ENCODE data around the gene SCN4B.

SCN4B gene

DNA sequence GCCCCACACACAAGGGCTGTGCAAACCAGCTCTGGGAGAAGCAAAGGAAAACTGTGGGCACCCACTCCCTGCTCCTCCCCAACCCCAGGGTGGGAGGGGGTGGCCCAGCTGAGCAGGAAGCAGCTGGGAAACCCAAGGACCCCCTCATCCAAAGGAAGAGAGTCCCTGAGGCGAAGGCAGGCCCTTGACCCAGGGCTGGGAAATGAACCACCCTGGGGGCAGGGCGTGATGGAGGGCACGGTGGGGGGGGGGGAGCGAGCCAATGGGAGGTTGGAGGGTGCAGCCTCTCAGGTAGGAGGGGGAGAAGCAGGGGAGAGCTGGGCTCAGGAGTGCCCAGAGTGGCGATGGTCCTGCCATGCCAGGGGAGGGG lies 16.8 kb downstream of the SCN4B start:
- no peak overlapping the region for H3K4me3 ChIP-seq (ENCODE audit: low read depth, low read length)
- TF ChIP-seq, protein P1, sequence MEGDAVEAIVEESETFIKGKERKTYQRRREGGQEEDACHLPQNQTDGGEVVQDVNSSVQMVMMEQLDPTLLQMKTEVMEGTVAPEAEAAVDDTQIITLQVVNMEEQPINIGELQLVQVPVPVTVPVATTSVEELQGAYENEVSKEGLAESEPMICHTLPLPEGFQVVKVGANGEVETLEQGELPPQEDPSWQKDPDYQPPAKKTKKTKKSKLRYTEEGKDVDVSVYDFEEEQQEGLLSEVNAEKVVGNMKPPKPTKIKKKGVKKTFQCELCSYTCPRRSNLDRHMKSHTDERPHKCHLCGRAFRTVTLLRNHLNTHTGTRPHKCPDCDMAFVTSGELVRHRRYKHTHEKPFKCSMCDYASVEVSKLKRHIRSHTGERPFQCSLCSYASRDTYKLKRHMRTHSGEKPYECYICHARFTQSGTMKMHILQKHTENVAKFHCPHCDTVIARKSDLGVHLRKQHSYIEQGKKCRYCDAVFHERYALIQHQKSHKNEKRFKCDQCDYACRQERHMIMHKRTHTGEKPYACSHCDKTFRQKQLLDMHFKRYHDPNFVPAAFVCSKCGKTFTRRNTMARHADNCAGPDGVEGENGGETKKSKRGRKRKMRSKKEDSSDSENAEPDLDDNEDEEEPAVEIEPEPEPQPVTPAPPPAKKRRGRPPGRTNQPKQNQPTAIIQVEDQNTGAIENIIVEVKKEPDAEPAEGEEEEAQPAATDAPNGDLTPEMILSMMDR (IDR thresholded peaks at IDR 0.05; ENCODE audit: borderline replicate concordance, insufficient read depth, low read depth, low read length): no peak

DNA sequence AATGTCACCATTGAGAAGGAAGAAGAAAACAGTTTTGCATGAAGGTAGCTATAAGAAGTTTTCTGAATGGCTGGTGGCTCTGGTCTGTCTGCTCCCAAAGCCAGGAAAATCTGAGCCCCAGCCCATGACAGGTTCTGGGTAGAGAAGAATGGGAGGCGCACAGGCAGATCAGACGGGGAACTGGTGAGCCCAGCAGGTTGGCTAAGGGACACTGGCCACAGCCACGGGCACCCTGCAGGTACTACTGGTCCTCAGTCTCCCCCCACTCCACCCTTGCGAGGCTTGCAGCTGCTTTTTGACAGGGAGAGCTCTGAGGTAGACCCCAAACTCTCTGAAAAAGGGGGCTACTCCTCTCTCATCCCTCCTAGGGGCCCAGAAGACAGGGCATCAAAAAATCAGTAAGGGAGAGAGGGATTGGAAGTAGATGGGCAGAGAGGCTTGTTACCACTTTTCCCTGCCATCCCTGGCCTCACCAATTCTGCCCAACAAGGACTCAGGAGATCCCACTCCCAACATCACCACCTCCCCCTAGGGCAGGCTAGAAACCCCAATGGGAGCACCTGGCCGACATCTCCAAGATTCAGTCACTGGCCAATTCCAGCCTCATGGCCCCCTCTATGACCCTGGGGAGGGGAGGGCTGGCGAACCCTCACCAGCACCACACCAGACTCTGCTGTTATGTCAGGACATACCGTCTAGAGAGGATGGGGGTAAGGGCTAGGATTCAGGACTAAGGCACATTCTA lies 17.4 kb downstream of the SCN4B start:
- TF ChIP-seq, protein P1 (IDR thresholded peaks at IDR 0.05; ENCODE audit: borderline replicate concordance, insufficient read depth, low read depth, low read length): no peak
- no peak overlapping the region for H3K4me3 ChIP-seq (ENCODE audit: low read depth, low read length)

DNA sequence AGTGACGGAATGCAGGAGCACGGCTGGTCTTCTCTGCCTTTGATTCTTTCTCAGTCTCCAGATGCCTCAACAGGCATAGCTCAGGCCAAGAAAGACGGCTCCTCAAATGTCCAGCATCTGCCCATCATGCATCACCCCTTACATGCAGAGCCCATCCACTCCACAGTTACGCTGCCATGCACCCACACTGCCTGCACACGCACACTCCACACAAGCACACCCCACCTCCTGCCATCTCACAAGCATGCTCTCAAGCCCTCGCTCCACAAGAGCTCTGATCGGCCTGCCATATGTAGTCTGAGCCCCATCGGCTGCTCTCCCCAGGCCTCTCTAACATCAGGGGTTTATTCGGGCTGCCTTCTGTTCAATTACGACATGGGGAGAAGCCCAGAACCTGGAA lies 18.8 kb downstream of the SCN4B start:
- H3K4me3 ChIP-seq (ENCODE audit: low read depth, low read length): no peak overlapping the region
- TF ChIP-seq, protein P1 (IDR thresholded peaks at IDR 0.05; ENCODE audit: borderline replicate concordance, insufficient read depth, low read depth, low read length): no peak

DNA sequence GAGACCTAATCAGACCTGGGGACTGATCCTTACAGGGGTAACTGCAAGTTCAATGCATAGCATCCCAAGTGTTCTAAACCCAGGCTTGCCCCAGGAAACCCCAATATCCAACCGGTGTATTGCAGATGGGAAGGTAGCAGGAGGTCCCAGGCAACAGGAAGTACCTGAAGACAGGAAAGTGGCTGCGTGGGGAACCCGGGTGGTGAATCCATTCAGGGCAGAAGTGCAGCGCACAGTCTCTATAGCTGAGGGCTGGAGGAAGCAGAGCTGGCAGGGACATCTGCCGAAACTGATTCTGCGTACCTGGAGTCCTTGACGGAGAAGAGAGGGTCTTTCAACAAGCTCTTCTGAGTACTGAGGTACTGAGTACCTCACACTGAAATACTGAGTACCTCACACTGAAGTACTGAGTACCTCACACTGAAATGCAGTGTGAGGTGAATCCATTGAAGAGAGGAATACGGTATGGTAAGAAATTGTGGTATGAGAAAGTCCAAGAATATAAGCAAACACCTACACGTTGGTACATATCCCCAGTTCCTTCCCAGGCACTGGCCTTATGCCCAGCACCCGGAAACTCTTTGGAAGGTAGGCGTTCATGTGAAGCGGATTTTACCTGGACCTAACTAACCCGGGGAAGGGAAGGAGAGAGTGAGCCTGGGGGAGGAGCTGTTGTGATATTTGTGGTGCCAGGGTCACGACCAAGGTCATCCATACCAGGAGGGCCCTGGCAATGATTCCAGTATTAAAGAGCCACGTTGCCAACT lies 20.1 kb downstream of the SCN4B start:
- TF ChIP-seq, protein P1 (IDR thresholded peaks at IDR 0.05; ENCODE audit: borderline replicate concordance, insufficient read depth, low read depth, low read length): no peak
- no peak overlapping the region for H3K4me3 ChIP-seq (ENCODE audit: low read depth, low read length)

DNA sequence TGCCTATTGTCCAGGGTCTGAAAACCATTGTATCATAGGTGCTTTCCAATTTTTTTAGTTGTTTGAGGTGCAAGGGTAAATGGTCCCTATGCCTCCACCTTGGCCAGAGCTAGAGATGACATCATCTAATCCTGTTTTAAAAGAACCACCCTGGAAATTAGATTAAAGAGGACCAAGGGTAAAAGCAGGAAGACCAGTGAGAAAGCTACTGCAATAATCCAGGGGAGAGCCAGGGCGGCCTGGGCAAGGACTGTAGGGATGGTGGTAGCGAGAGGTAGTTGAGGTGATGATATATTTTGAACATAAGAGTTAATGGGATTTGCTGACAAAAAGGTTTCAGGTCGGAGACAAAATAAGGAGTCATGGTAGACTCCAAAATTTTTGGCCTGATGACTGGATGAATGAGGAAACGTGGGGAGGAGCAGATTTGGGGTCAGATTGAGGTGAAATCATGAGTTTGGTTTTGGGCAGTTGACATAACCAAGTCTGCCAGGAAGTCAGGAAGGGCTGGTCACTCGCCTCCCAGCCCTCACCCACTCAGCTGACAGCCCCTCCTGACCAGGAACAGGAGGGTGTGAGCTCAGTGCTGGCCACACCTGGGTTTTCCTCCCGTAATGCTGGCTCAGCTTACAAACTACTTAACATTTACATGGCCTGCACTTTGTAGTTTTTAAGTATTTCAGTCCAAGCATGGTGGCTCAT lies 23.0 kb downstream of the SCN4B start:
- TF ChIP-seq, protein P1 (IDR thresholded peaks at IDR 0.05; ENCODE audit: borderline replicate concordance, insufficient read depth, low read depth, low read length): no peak
- no peak overlapping the region for H3K4me3 ChIP-seq (ENCODE audit: low read depth, low read length)

DNA sequence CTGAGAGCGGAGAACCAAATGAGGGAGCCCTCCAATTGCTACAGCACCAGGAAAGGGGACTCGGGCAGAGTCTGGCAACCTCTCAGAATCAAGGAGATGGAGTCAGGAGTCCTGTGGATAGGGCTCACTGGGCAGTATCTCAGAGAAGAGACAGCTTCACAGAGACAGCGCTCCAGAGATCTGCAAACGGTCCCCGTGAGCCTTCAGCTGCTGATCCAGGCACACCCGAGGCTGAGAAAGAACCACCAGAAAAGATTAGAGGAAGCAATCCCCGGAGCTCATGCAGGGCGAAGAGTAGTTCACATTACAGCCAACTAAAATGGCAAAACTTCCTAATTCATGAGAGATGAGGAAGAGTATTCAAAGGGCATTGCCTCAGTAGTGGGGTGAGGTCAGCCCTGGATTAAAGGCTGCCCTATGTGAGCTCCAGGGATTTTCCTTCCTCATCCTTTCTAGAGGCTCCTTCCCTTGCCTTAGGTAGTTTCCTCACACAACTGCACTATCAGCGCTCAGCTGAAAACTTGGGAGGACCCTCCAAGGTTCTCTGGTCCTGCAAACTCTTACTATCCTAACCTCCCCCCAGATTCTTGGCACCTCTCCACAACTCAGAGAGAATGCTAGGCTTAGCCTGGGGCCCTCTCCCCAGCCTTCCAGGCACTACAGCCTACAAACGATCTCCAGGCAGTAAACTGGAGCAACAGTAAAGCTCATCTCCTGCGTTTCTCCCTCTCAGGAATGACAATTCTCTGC lies 23.7 kb downstream of the SCN4B start:
- H3K4me3 ChIP-seq (ENCODE audit: low read depth, low read length): no peak overlapping the region
- TF ChIP-seq, protein P1 (IDR thresholded peaks at IDR 0.05; ENCODE audit: borderline replicate concordance, insufficient read depth, low read depth, low read length): no peak

All from GM12875 (cell line).